T-helper 1 cell treated with Interleukin-12 subunit alpha and Interleukin-12 subunit beta and Interleukin-4 antibody, amounts not matched to agents 30 ng/mL and 1 ng/mL, for 36 hours (primary cell): Measurements from ENCODE around the gene TMEM45B. TPM values are rescaled to one million over a fixed set of nuclear protein-coding genes. Genes with fewer than 3 reads are reported as not detected.

Source experiments
- intact Hi-C: fragments of 100-400 bp; cut with micrococcal nuclease; formaldehyde crosslinking; loops from one replicate; pipeline ENCODE4 v1.15.1; 2024
- total RNA-seq: library from RNA; stranded (reverse); gene quantifications from 2 replicates; pipeline ENCODE4 v1.2.3, GENCODE V29; 2022

TMEM45B gene
- total RNA-seq, 1 donor from 2014 or later = 0.96 TPM

- intact Hi-C loops = loop anchor here (1.0 to 2.0 kb wide), 9 partner anchors 28 to 1021 kb away; partner anchors contain the start of genes APLP2, PRDM10 and SNX19
Observed at GRCh38 chr11:129895126-129896041, 79.7 kb downstream of the TMEM45B start, which contains the start of gene NFRKB. NFRKB (minus strand) TSS chr11:129895578; CDS start chr11:129892849, 2,729 bp downstream.

GRCh38 chr11:129896062-129896461 is 80.4 kb downstream of the TMEM45B start:
- intact Hi-C loops = no loop called here

- intact Hi-C loops = no loop called here
Observed at GRCh38 chr11:129905402-129905801, 89.8 kb downstream of the TMEM45B start.

Other genes with a start within 250 kb of the TMEM45B start
- 40.8 and 42.1 TPM in 2 replicates for gene NFRKB, start 79.7 kb downstream of the TMEM45B start, total RNA-seq
- gene PRDM10, start 187.0 kb downstream of the TMEM45B start, total RNA-seq = 12.8 and 13.4 TPM in 2 replicates